22Rv1 (cell line): ENCODE data around the gene CPXM1.

Experiments
- CTCF ChIP-seq: fragments of 450-650 bp; IDR thresholded peaks from 2 replicates; pipeline ENCODE4 v1.5.1; 2017; ENCODE audit warnings: mild to moderate bottlenecking
- ZFX ChIP-seq: fragments of 450-650 bp; IDR thresholded peaks from 2 replicates; pipeline ENCODE4 v1.6.1; 2017; ENCODE audit warnings: antibody characterized with exemption, borderline replicate concordance

- TF ChIP-seq CTCF (no peak), ZFX (no peak)
Observed at GRCh38 chr20:2750491-2751251, 49.8 kb downstream of the CPXM1 start.
